ENCODE data around the gene UBE2C.

UBE2C gene

GRCh38 chr20:45860560-45861220 lies 48.2 kb downstream of the UBE2C start:
- TF ChIP-seq, protein P1, sequence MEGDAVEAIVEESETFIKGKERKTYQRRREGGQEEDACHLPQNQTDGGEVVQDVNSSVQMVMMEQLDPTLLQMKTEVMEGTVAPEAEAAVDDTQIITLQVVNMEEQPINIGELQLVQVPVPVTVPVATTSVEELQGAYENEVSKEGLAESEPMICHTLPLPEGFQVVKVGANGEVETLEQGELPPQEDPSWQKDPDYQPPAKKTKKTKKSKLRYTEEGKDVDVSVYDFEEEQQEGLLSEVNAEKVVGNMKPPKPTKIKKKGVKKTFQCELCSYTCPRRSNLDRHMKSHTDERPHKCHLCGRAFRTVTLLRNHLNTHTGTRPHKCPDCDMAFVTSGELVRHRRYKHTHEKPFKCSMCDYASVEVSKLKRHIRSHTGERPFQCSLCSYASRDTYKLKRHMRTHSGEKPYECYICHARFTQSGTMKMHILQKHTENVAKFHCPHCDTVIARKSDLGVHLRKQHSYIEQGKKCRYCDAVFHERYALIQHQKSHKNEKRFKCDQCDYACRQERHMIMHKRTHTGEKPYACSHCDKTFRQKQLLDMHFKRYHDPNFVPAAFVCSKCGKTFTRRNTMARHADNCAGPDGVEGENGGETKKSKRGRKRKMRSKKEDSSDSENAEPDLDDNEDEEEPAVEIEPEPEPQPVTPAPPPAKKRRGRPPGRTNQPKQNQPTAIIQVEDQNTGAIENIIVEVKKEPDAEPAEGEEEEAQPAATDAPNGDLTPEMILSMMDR (IDR thresholded peaks at IDR 0.05), result no peak

DNA sequence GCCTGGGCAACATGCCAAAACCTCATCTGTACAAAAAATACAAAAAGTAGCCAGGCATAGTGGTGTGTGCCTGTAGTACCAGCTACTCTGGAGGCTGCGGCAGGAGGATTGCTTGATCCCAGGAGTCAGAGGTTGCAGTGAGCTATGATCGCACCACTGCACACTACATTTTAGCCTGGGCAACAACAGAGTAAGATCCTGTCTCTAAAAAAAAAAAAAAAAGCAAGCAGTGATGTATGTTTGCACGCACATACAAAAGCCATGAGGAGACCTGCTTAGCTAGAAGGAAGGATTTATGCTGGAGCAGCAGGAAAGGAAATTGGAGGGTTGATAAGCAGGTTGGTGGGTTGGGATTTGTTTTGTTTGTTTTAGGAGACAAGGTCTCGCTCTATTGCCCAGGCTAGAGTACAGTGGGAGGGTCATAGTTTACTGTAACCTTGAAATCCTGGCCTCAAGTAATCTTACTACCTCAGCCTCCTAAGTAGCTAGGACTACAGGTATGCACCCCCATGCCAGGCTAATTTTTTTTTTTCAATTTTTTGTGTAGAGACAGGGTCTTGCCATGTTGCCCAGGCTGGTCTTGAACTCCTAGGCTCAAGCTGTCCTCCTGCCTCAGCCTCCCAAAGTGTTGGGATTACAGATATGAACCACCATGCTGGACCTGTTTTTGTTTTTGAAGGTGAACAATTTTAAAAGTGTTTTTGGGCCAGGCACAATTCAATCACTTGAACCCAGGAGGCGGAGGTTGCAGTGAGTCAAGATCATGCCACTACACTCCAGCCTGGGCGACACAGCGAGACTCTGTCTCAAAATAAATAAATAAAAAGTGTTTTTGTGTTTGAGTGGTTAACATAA lies 49.0 kb downstream of the UBE2C start:
- TF ChIP-seq, protein P1 (IDR thresholded peaks at IDR 0.05), result no peak

GRCh38 chr20:45863543-45864470 lies 51.4 kb downstream of the UBE2C start:
- TF ChIP-seq, protein P1 (IDR thresholded peaks at IDR 0.05), result no peak

DNA sequence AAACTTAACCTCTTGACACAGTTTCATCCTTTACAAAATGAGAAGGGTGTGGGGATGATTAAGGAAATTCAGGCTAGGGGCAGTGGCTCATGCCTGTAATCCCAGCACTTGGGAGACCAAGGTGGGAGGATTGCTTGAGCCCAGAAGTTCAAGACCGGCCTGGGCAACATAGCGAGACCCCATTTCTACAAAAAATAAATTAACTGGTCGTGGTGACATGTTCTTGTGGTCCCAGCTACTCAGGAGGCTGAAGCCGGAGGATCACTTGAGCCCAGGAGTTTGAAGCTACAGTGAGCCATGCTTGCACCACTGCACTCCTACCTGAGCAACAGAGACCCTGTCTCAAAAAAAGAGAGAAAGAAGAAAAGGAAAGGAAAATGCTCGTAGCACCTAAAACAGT lies 54.0 kb downstream of the UBE2C start:
- TF ChIP-seq, protein P1 (IDR thresholded peaks at IDR 0.05), result no peak

All from LNCAP (cell line).